WTC11 (cell line): ENCODE measurements around the gene NXPH4. TPM values are rescaled to one million over a fixed set of nuclear protein-coding genes. Genes with fewer than 3 reads are reported as not detected.

ENCODE experiments used
- ATAC-seq: fragments of 200-7000 bp; cut with Tn5 transposase; 2 replicates; pipeline ENCODE4 v1.10.0; 2021; ENCODE audit warnings: mild to moderate bottlenecking, moderate library complexity
- CTCF ChIA-PET: fragments of 300-600 bp; sonication (Branson Sonifier 250); formaldehyde crosslinking; loops from one replicate; lab custom pipeline; 2021; ENCODE audit warnings: antibody characterized with exemption; lab: Charles Lee
- POLR2A ChIA-PET: fragments of 350-600 bp; sonication (Branson Sonifier 250); formaldehyde crosslinking; loops from one replicate; lab custom pipeline; 2021; ENCODE audit warnings: antibody characterized with exemption; lab: Charles Lee
- DNase-seq: peaks from one replicate; pipeline ENCODE4 v3.0.0; 2021; ENCODE audit warnings: low spot score
- H3K27ac Mint-ChIP-seq: 2 replicates; pipeline ENCODE4 v1.8.0; 2021; ENCODE audit warnings: mixed read lengths
- H3K27me3 Mint-ChIP-seq: 2 replicates; pipeline ENCODE4 v1.8.0; 2021; ENCODE audit warnings: low read depth, mild to moderate bottlenecking, moderate library complexity, mixed read lengths
- H3K36me3 Mint-ChIP-seq: 2 replicates; pipeline ENCODE4 v1.8.0; 2021; ENCODE audit warnings: mixed read lengths
- H3K4me1 Mint-ChIP-seq: 2 replicates; pipeline ENCODE4 v1.8.0; 2022; ENCODE audit warnings: mixed read lengths
- H3K4me3 Mint-ChIP-seq: 2 replicates; pipeline ENCODE4 v1.8.0; 2021; ENCODE audit warnings: mild to moderate bottlenecking, moderate library complexity, mixed read lengths
- H3K9me3 Mint-ChIP-seq: 2 replicates; pipeline ENCODE4 v1.8.0; 2021; ENCODE audit warnings: mixed read lengths
- ARID4B ChIP-seq: sonication (generic); formaldehyde crosslinking; IDR thresholded peaks from 2 replicates; pipeline ENCODE4 v1.8.0; 2023; ENCODE audit warnings: missing genetic modification reagents, mild to moderate bottlenecking, borderline replicate concordance
- ATF3 ChIP-seq: sonication (generic); formaldehyde crosslinking; conservative IDR thresholded peaks from 2 replicates; pipeline ENCODE4 v1.8.1; 2022; ENCODE audit warnings: mild to moderate bottlenecking, missing genetic modification reagents
- ATF6 ChIP-seq: sonication (generic); formaldehyde crosslinking; IDR thresholded peaks from 2 replicates; pipeline ENCODE4 v1.8.1; 2023; ENCODE audit warnings: mild to moderate bottlenecking, missing genetic modification reagents
- CBFB ChIP-seq: sonication (generic); formaldehyde crosslinking; IDR thresholded peaks from 2 replicates; pipeline ENCODE4 v1.8.1; 2022; ENCODE audit warnings: mild to moderate bottlenecking, low read depth, missing genetic modification reagents
- CDX4 ChIP-seq: fragments of 250-450 bp; sonication (Bioruptor Pico); IDR thresholded peaks from 2 replicates; pipeline ENCODE4 v1.9.0; 2021; ENCODE audit warnings: moderate library complexity, mild to moderate bottlenecking, inconsistent platforms, borderline replicate concordance
- CTCF ChIP-seq: fragments of 200-600 bp; IDR thresholded peaks from 2 replicates; pipeline ENCODE4 v1.8.0; 2022; ENCODE audit warnings: antibody characterized with exemption
- FOXJ3 ChIP-seq: sonication (generic); formaldehyde crosslinking; IDR thresholded peaks from 2 replicates; pipeline ENCODE4 v1.9.0; 2021; ENCODE audit warnings: missing genetic modification reagents, mild to moderate bottlenecking, borderline replicate concordance
- NFE2L1 ChIP-seq: sonication (generic); formaldehyde crosslinking; IDR thresholded peaks from 2 replicates; pipeline ENCODE4 v1.8.1; 2023; ENCODE audit warnings: missing genetic modification reagents
- RELA ChIP-seq: sonication (generic); formaldehyde crosslinking; IDR thresholded peaks from 2 replicates; pipeline ENCODE4 v1.8.1; 2022; ENCODE audit warnings: missing genetic modification reagents, mild to moderate bottlenecking, borderline replicate concordance
- SOX15 ChIP-seq: fragments of 250-450 bp; sonication (Bioruptor Pico); IDR thresholded peaks from 2 replicates; pipeline ENCODE4 v1.9.0; 2021; ENCODE audit warnings: mild to moderate bottlenecking
- ZBTB21 ChIP-seq: sonication (generic); formaldehyde crosslinking; IDR thresholded peaks from 2 replicates; pipeline ENCODE4 v1.8.1; 2023; ENCODE audit warnings: mild to moderate bottlenecking, missing genetic modification reagents, borderline replicate concordance
- ZNF232 ChIP-seq: sonication (generic); formaldehyde crosslinking; IDR thresholded peaks from 2 replicates; pipeline ENCODE4 v1.8.0; 2022; ENCODE audit warnings: mild to moderate bottlenecking, missing genetic modification reagents
- ZNF423 ChIP-seq: fragments of 250-450 bp; sonication (Bioruptor Pico); IDR thresholded peaks from 2 replicates; pipeline ENCODE4 v2.1.2; 2022; ENCODE audit warnings: mild to moderate bottlenecking, moderate library complexity
- ZNF671 ChIP-seq: fragments of 250-450 bp; sonication (Bioruptor Pico); IDR thresholded peaks from 2 replicates; pipeline ENCODE4 v1.8.0; 2021; ENCODE audit warnings: mild to moderate bottlenecking
- total RNA-seq: library from RNA; stranded (reverse); gene quantifications from 3 replicates; pipeline ENCODE4 v1.2.3, GENCODE V29; 2021

The NXPH4 gene
- total RNA-seq, 1 experiment from 2014 or later: 4.9 TPM

GRCh38 chr12:57175428-57176138 is 41.0 kb upstream of the NXPH4 start:
- Mint-ChIP-seq H3K4me3 (no peak overlapping the region), H3K27ac (peak overlapping the region; percentile 78), H3K36me3 (peaks cover 41% of the 10 kb centered on the region), H3K27me3 (no peaks in the 10 kb centered on the region)
- CTCF ChIA-PET: interaction anchor here (0.5 to 7.0 kb wide), 43 partner anchors 9 to 1919 kb away, joined by 3 to 112 read pairs (median 4); partner anchors contain the start of genes LRP1, NEMP1, SHMT2 and STAT6
- TF ChIP-seq ATF3 (CRISPR knock-in tag) (no peak), CTCF (peak; percentile 75), ARID4B (CRISPR knock-in tag) (0 out of 2 replicates have a peak, but pooled peaks have one; percentile 26)
- TF ChIP-seq, all 79 proteins: peak for 2
- no peaks in the 10 kb centered on the region for H3K4me1 Mint-ChIP-seq
- peak; percentile 95 for DNase-seq
- peak; percentile 80 for ATAC-seq
- no peaks in the 10 kb centered on the region for H3K9me3 Mint-ChIP-seq
- POLR2A ChIA-PET: interaction anchor here (0.6 to 1.5 kb wide), 2 partner anchors 48 to 100 kb away, joined by 3 to 8 read pairs; partner anchors contain the start of gene LRP1

GRCh38 chr12:57176139-57176477 is 40.5 kb upstream of the NXPH4 start:
- H3K4me3 Mint-ChIP-seq: no peak overlapping the region
- peaks cover 41% of the 10 kb centered on the region for H3K36me3 Mint-ChIP-seq
- no peaks in the 10 kb centered on the region for H3K27me3 Mint-ChIP-seq
- no peaks in the 10 kb centered on the region for H3K9me3 Mint-ChIP-seq
- POLR2A ChIA-PET: interaction anchor here (1.5 kb wide), 1 partner anchor 48 kb away, joined by 8 read pairs; the partner anchor contains the start of gene LRP1
- DNase-seq (no peak), ATAC-seq (no peak)
- H3K27ac Mint-ChIP-seq: no peak overlapping the region
- TF ChIP-seq ZNF671 (no peak), NFE2L1 (no peak), ATF6 (CRISPR knock-in tag) (no peak), ZNF232 (CRISPR knock-in tag) (no peak), FOXJ3 (CRISPR knock-in tag) (no peak), SOX15 (CRISPR knock-in tag) (no peak), ZBTB21 (CRISPR knock-in tag) (no peak), CDX4 (CRISPR knock-in tag) (no peak), CBFB (CRISPR knock-in tag) (no peak), ZNF423 (CRISPR knock-in tag) (no peak), RELA (no peak)
- CTCF ChIA-PET: interaction anchor here (0.5 to 7.0 kb wide), 43 partner anchors 10 to 1918 kb away, joined by 3 to 112 read pairs (median 4); partner anchors contain the start of genes LRP1, NEMP1, SHMT2 and STAT6
- H3K4me1 Mint-ChIP-seq: no peaks in the 10 kb centered on the region
